ENCODE measurements around the gene KLHDC8A. TPM values are rescaled to one million over a fixed set of nuclear protein-coding genes. Genes with fewer than 3 reads are reported as not detected.

The KLHDC8A gene
- not detected in 2 replicates for total RNA-seq

GRCh38 chr1:205356440-205357139 is at the start of gene KLHDC8A:
Gene KLHDC8A (minus strand): TSS chr1:205356922. CDS start chr1:205343604, 13,318 bp downstream.

GRCh38 chr1:205321162-205321958 is 35.4 kb downstream of the KLHDC8A start, which contains the start of gene NUAK2:
Gene NUAK2 (minus strand): TSS chr1:205321745. CDS start chr1:205321628, 117 bp downstream.

Other genes starting within 250 kb of the KLHDC8A start
- gene RBBP5, start 234.9 kb downstream of the KLHDC8A start, total RNA-seq, result 13.5 and 13.7 TPM in 2 replicates
- gene DSTYK, start 145.2 kb downstream of the KLHDC8A start, total RNA-seq, result 16.5 and 18.5 TPM in 2 replicates
- 0.53 and 0.68 TPM in 2 replicates for gene TMCC2, start 129.0 kb downstream of the KLHDC8A start, total RNA-seq
- gene NUAK2, start 35.2 kb downstream of the KLHDC8A start, total RNA-seq, result 2.0 and 2.5 TPM in 2 replicates
- not detected in 2 replicates for gene LEMD1, start 65.1 kb upstream of the KLHDC8A start, total RNA-seq
- not detected in 2 replicates for gene BLACAT1, start 99.1 kb upstream of the KLHDC8A start, total RNA-seq
- 0.26 and 0.31 TPM in 2 replicates for gene CDK18, start 147.7 kb upstream of the KLHDC8A start, total RNA-seq

Measured in aortic smooth muscle cell (primary cell).